HG02642 (cell line): ENCODE results near the gene TM4SF1.
"Not testable (repeated sequence)": the region's sequence is repeated elsewhere in the genome, so short reads cannot be mapped to it uniquely, and the experiment has no call there.

Experiments
- ATAC-seq: cut with Tn5 transposase; IDR thresholded peaks from one replicate; pipeline ENCODE4 v1.9.1; 2021; ENCODE audit warnings: mild to moderate bottlenecking; ENCODE audit not compliant: unreplicated experiment, poor library complexity

TM4SF1 gene

GRCh38 chr3:149353581-149354184 is 23.8 kb downstream of the TM4SF1 start:
- ATAC-seq, result no peak

GRCh38 chr3:149352556-149352955 is 24.9 kb downstream of the TM4SF1 start:
- peak; percentile 95 for ATAC-seq

GRCh38 chr3:149343951-149344350 is 33.5 kb downstream of the TM4SF1 start:
- ATAC-seq, result no peak

- ATAC-seq, result no peak
Measured at GRCh38 chr3:149342413-149343380, 34.8 kb downstream of the TM4SF1 start.

GRCh38 chr3:149340310-149340933 is 37.0 kb downstream of the TM4SF1 start:
- ATAC-seq, result no peak

- no peak for ATAC-seq
Measured at GRCh38 chr3:149339931-149340309, 37.5 kb downstream of the TM4SF1 start.

GRCh38 chr3:149337486-149337885 is 40.0 kb downstream of the TM4SF1 start:
- ATAC-seq, result not testable (repeated sequence)

GRCh38 chr3:149336925-149337324 is 40.5 kb downstream of the TM4SF1 start:
- ATAC-seq, result no peak

GRCh38 chr3:149333176-149333859 is 44.1 kb downstream of the TM4SF1 start, which contains the start of gene TM4SF18:
TSS of gene TM4SF18 (minus strand) at chr3:149333636. CDS start at chr3:149333382, 254 bp downstream.
- no peak for ATAC-seq

GRCh38 chr3:149332771-149333170 is 44.7 kb downstream of the TM4SF1 start:
- no peak for ATAC-seq

GRCh38 chr3:149332227-149332765 is 45.2 kb downstream of the TM4SF1 start:
- no peak for ATAC-seq

- no peak for ATAC-seq
Measured at GRCh38 chr3:149331396-149331795, 46.1 kb downstream of the TM4SF1 start.

- no peak for ATAC-seq
Measured at GRCh38 chr3:149330609-149331331, 46.7 kb downstream of the TM4SF1 start.

GRCh38 chr3:149327156-149327555 is 50.3 kb downstream of the TM4SF1 start:
- ATAC-seq, result no peak

GRCh38 chr3:149325581-149325980 is 51.9 kb downstream of the TM4SF1 start:
- ATAC-seq, result no peak

- no peak for ATAC-seq
Measured at GRCh38 chr3:149324332-149324731, 53.1 kb downstream of the TM4SF1 start.

- no peak for ATAC-seq
Measured at GRCh38 chr3:149321640-149322039, 55.8 kb downstream of the TM4SF1 start.

- ATAC-seq, result no peak
Measured at GRCh38 chr3:149321136-149321535, 56.3 kb downstream of the TM4SF1 start.

GRCh38 chr3:149319750-149320149 is 57.7 kb downstream of the TM4SF1 start:
- ATAC-seq, result no peak
